Neural cell (in vitro differentiated cells): Measurements from ENCODE around the gene DIDO1.

Experiments used
- EP300 ChIP-seq: fragments of 450-650 bp; conservative IDR thresholded peaks from 2 replicates; pipeline ENCODE4 v1.6.1; 2014; ENCODE audit warnings: antibody characterized with exemption, mild to moderate bottlenecking, moderate library complexity; ENCODE audit not compliant: poor library complexity, severe bottlenecking
- EZH2 ChIP-seq: fragments of 200-600, 300-800 bp; shearing (Covaris generic), sonication (generic); IDR thresholded peaks from 2 replicates; pipeline ENCODE4 v1.6.1; 2014; ENCODE audit warnings: antibody characterized with exemption, low read length, borderline replicate concordance, mild to moderate bottlenecking; ENCODE audit not compliant: insufficient read depth, poor library complexity, severe bottlenecking

GRCh38 chr20:62860391-62860923, 65.8 kb downstream of the DIDO1 start:
- TF ChIP-seq EZH2 (no peak), EP300 (no peak)
